K562 (cell line): ENCODE data around the gene SCMH1. TPM values are rescaled to one million over a fixed set of nuclear protein-coding genes. Genes with fewer than 3 reads are reported as not detected.

Experiments
- ATAC-seq: fragments of 200-7000 bp; cut with Tn5 transposase; 3 replicates; pipeline ENCODE4 v1.9.1; 2020; ENCODE audit warnings: moderate library complexity
- BruUV-seq: library from RNA; stranded (reverse); fragments of 400-500 nt; replicated peaks from 2 replicates; lab custom pipeline; 2021; lab: Mats Ljungman, UMichigan
- CTCF ChIA-PET: fragments of 300-600 bp; formaldehyde crosslinking; extraction: SDS; loops from one replicate; lab custom pipeline; 2021; ENCODE audit warnings: low intra/inter-chr PET ratio; lab: Yijun Ruan, JAX
- POLR2A ChIA-PET: fragments of 300-600, 350-650 bp; sonication (Branson Sonifier 250); formaldehyde crosslinking; extraction: SDS; loops from one replicate; lab custom pipeline; 2021; ENCODE audit warnings: antibody characterized with exemption, inconsistent platforms; lab: Yijun Ruan, JAX
- DNase-seq, 4 experiments: peaks; one replicate each; pipeline versions ENCODE4 v3.0.0 to v3.0.0-alpha.2; 2011 to 2018; ENCODE audit warnings: low spot score in 3 of 4, mixed read lengths in 3 of 4; ENCODE audit errors: extremely low read depth in 1 of 4
- FAIRE-seq: peaks from 2 replicates; lab custom pipeline; 2011; peaks lifted over from hg19 to GRCh38; lab: Jason Lieb, UNC
- H2AFZ ChIP-seq: 2 replicates; pipeline ENCODE4 v1.6.0; 2011; ENCODE audit warnings: low read depth, low read length, control low read depth, inconsistent platforms
- H3K27ac ChIP-seq: fragments of 200-600 bp; 3 replicates; pipeline ENCODE4 v1.8.0; 2011; ENCODE audit warnings: low read depth, mild to moderate bottlenecking, control low read depth, inconsistent platforms, low read length, moderate library complexity, mixed read lengths; ENCODE audit errors: extremely low read depth
- H3K27me3 ChIP-seq, 2 experiments: fragments of 300-600 bp in 1 of 2; 2 replicates in 1 of 2; 3 replicates in 1 of 2; pipeline versions ENCODE4 v1.6.0 to v1.8.0; 2011; ENCODE audit warnings: inconsistent platforms in 2 of 2, low read length in 2 of 2, mild to moderate bottlenecking in 1 of 2, mixed read lengths in 1 of 2, moderate library complexity in 1 of 2; ENCODE audit not compliant: control insufficient read depth in 2 of 2, insufficient read depth in 2 of 2
- H3K36me3 ChIP-seq: fragments of 300-600 bp; 3 replicates; pipeline ENCODE4 v1.8.0; 2011; ENCODE audit warnings: mild to moderate bottlenecking, low read length, inconsistent platforms; ENCODE audit not compliant: control insufficient read depth, insufficient read depth
- H3K4me1 ChIP-seq, 2 experiments: fragments of 200-600 bp in 1 of 2; replicated peaks in 1 of 2; 2 replicates in 1 of 2; 3 replicates in 1 of 2; pipeline versions ENCODE4 v1.5.1 to v1.8.0; 2011; ENCODE audit warnings: inconsistent platforms in 2 of 2, low read length in 2 of 2, mild to moderate bottlenecking in 1 of 2, mixed read lengths in 1 of 2, moderate library complexity in 1 of 2; ENCODE audit not compliant: control insufficient read depth in 2 of 2, insufficient read depth in 2 of 2
- H3K4me2 ChIP-seq: 2 replicates; pipeline ENCODE4 v1.6.1; 2011; ENCODE audit warnings: low read length, control low read depth, inconsistent platforms, mixed read lengths; ENCODE audit not compliant: insufficient read depth
- H3K4me3 ChIP-seq: fragments of 200-600 bp; sonication (generic), shearing (Covaris generic); 2 replicates; pipeline ENCODE4 v1.5.1; 2016; ENCODE audit warnings: control low read depth, inconsistent platforms
- H3K79me2 ChIP-seq: fragments of 200-600 bp; 3 replicates; pipeline ENCODE4 v1.8.0; 2011; ENCODE audit warnings: low read length, inconsistent platforms; ENCODE audit not compliant: control insufficient read depth, insufficient read depth
- H3K9ac ChIP-seq, 2 experiments: 2 replicates each; pipeline versions ENCODE4 v1.6.0 to v1.6.1; 2011; ENCODE audit warnings: low read depth in 2 of 2, low read length in 2 of 2, control low read depth in 1 of 2, inconsistent platforms in 1 of 2, mild to moderate bottlenecking in 1 of 2, mixed read lengths in 1 of 2; ENCODE audit not compliant: insufficient read depth in 1 of 2
- H3K9me1 ChIP-seq: one replicate; pipeline ENCODE4 v1.6.0; 2011; ENCODE audit warnings: inconsistent platforms, mild to moderate bottlenecking, low read length, moderate library complexity; ENCODE audit not compliant: control insufficient read depth, insufficient read depth
- H3K9me3 ChIP-seq: replicated peaks from 2 replicates; pipeline ENCODE4 v1.5.1; 2011; ENCODE audit warnings: low read depth, low read length, inconsistent platforms; ENCODE audit not compliant: control insufficient read depth, insufficient read depth
- H4K20me1 ChIP-seq: replicated peaks from 2 replicates; pipeline ENCODE4 v1.6.1; 2011; ENCODE audit warnings: low read length, inconsistent platforms, mixed read lengths; ENCODE audit not compliant: control insufficient read depth, insufficient read depth
- CCNT2 ChIP-seq: IDR thresholded peaks from 2 replicates; pipeline ENCODE4 v1.6.1; 2011; ENCODE audit warnings: borderline replicate concordance, low read depth, mild to moderate bottlenecking, moderate library complexity, mixed read lengths, low read length; ENCODE audit not compliant: insufficient read length; ENCODE audit errors: extremely low read depth
- ESRRA ChIP-seq: fragments of 450-650 bp; IDR thresholded peaks from 2 replicates; pipeline ENCODE4 v1.6.1; 2014; ENCODE audit warnings: low read depth, mild to moderate bottlenecking, moderate library complexity, borderline replicate concordance
- EWSR1 ChIP-seq: fragments of 450-650 bp; IDR thresholded peaks from 2 replicates; pipeline ENCODE4 v1.6.1; 2018; ENCODE audit warnings: borderline replicate concordance, mild to moderate bottlenecking, low read depth, moderate library complexity; ENCODE audit not compliant: partially characterized antibody
- GABPB2 ChIP-seq: fragments of 250-450 bp; sonication (Bioruptor Pico); conservative IDR thresholded peaks from 2 replicates; pipeline ENCODE4 v1.5.1; 2021; ENCODE audit warnings: mild to moderate bottlenecking
- NR1H2 ChIP-seq: sonication (generic); formaldehyde crosslinking; IDR thresholded peaks from 2 replicates; pipeline ENCODE4 v1.4.0; 2020; ENCODE audit warnings: mild to moderate bottlenecking, missing genetic modification reagents
- NR2C1 ChIP-seq, 2 experiments: fragments of 450-650 bp; IDR thresholded peaks; 2 replicates each; pipeline ENCODE4 v1.6.1; 2017; ENCODE audit warnings: mild to moderate bottlenecking in 2 of 2, antibody characterized with exemption in 1 of 2, inconsistent platforms in 1 of 2, missing compliant biosample characterization in 1 of 2, missing genetic modification characterization in 1 of 2
- SIN3A ChIP-seq, 2 experiments: fragments of 150-350 bp in 1 of 2; IDR thresholded peaks; 2 replicates each; pipeline ENCODE4 v1.6.1; 2011 to 2016; ENCODE audit warnings: borderline replicate concordance in 2 of 2, low read depth in 2 of 2, low read length in 2 of 2, mild to moderate bottlenecking in 2 of 2, moderate library complexity in 2 of 2; ENCODE audit not compliant: control insufficient read depth in 1 of 2
- SMAD2 ChIP-seq: fragments of 150-350 bp; IDR thresholded peaks from 2 replicates; pipeline ENCODE4 v1.6.1; 2014; ENCODE audit warnings: low read depth, mild to moderate bottlenecking, low read length
- SPI1 ChIP-seq: IDR thresholded peaks from 2 replicates; pipeline ENCODE4 v1.6.1; 2011; ENCODE audit warnings: low read depth, low read length, control low read depth, borderline replicate concordance
- SREBF1 ChIP-seq: fragments of 150-350 bp; IDR thresholded peaks from 2 replicates; pipeline ENCODE4 v1.6.1; 2014; ENCODE audit warnings: antibody characterized with exemption, low read depth, low read length, borderline replicate concordance
- ZKSCAN3 ChIP-seq: fragments of 250-450 bp; sonication (Bioruptor Pico); IDR thresholded peaks from 2 replicates; pipeline ENCODE4 v1.4.0; 2020
- WGBS: fragments of 100-300 bp; shearing (Covaris generic); methylation state at CpG from one replicate; pipeline ENCODE4 v1.1.6; 2016; ENCODE audit warnings: low coverage, mixed read lengths; ENCODE audit not compliant: insufficient coverage; ENCODE audit errors: missing lambda C conversion rate; 5-methylcytosine and 5-hydroxymethylcytosine counted together
- in situ Hi-C: fragments of 300-500 bp; cut with MboI; formaldehyde crosslinking; loops from 4 replicates; pipeline ENCODE4 v1.15.0; 2018; ENCODE audit warnings: inconsistent platforms, mixed read lengths
- intact Hi-C: fragments of 100-400 bp; cut with micrococcal nuclease; formaldehyde crosslinking; loops from 2 replicates; pipeline ENCODE4 v1.14.2; 2022
- polyA plus RNA-seq, 8 experiments: library from polyadenylated mRNA; depleted of rRNA in 4 of 8; stranded (reverse) in 5 of 8; unstranded in 3 of 8; fragments of >200 nt; fragmentation: Nextera tagmentation in 2 of 8; fragmentation: Illumina TruSeq in 1 of 8; extraction: Ambion mirVana in 2 of 8; extraction: Trizol in 1 of 8; gene quantifications; 2 replicates each; pipeline versions ENCODE4 v1.2.1 to v1.2.3, GENCODE V29; 2011 to 2014; ENCODE audit warnings: inconsistent platforms in 1 of 8, missing spikeins in 1 of 8
- total RNA-seq, 7 experiments: library from RNA; depleted of rRNA in 6 of 7; stranded (reverse); fragments of >200 nt in 6 of 7; fragmentation: Illumina TruSeq in 2 of 7; extraction: Trizol in 2 of 7; gene quantifications; 2 replicates each; pipeline versions ENCODE4 v1.2.1 to v1.2.3, GENCODE V29; 2011 to 2021; ENCODE audit warnings: low replicate concordance in 1 of 7
- TF ChIP-seq, protein P1 (sequence below): fragments of 450-650 bp; IDR thresholded peaks from 2 replicates; pipeline ENCODE4 v1.6.1; 2016; ENCODE audit warnings: mild to moderate bottlenecking
- TF ChIP-seq, protein P2 (sequence below): fragments of 150-350 bp; IDR thresholded peaks from 2 replicates; pipeline ENCODE4 v1.6.1; 2014; ENCODE audit warnings: low read depth, mild to moderate bottlenecking, low read length, borderline replicate concordance
- TF ChIP-seq, protein P3 (sequence below), 2 experiments: fragments of 250-450 bp in 1 of 2; fragments of 450-650 bp in 1 of 2; sonication (Bioruptor Pico) in 1 of 2; IDR thresholded peaks; 2 replicates each; pipeline versions ENCODE4 v1.6.1 to v1.8.0; 2016 to 2021; ENCODE audit warnings: mild to moderate bottlenecking in 2 of 2, moderate library complexity in 2 of 2, missing compliant biosample characterization in 1 of 2, missing genetic modification characterization in 1 of 2

Gene SCMH1
- total and polyA plus RNA-seq, 9 of the 15 experiments (the other 6 are each of a cell fraction or from before 2014, with no cell fraction given): 8.5 to 37.0 (median 26.8) TPM

DNA sequence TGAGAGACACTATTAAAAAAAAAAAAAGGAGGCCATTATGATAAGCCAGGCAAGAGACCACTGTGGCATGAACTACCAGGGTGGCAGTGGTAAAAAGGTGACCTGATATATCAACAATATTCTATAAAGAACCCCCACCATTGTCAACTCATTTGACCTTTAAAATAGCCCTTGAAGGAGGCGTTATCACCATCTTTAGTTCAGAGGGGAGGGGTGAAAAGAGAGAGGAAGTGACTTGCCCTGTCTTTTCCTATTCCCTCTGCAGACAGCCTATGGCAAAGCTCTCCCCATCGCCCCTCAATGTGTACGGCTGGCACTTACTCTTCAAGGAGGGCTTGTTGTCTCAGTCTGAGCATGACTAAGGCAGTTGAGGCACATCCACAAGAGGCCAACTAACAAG, 208.8 kb downstream of the SCMH1 start:
- no peak overlapping the region for H2AFZ ChIP-seq
- 66% methylated on average over 3 of the region's 3 CpGs for WGBS
- peaks cover 2 to 3% of the 10 kb centered on the region in 2 experiments; a peak in 2 of 5 replicates for H3K4me1 ChIP-seq
- H3K27me3 ChIP-seq: no peaks in the 10 kb centered on the region
- no peaks in the 10 kb centered on the region for H4K20me1 ChIP-seq
- ChIA-PET CTCF (no interaction called here), POLR2A (interaction anchor here (0.7 kb wide), 1 partner anchor 433 kb away, joined by 3 read pairs; no protein-coding TSS in a partner anchor)
- H3K36me3 ChIP-seq: peaks cover 73% of the 10 kb centered on the region
- H3K9me1 ChIP-seq: no peaks in the 10 kb centered on the region
- in situ Hi-C loops: no loop called here
- BruUV-seq: no TSS peak
- no peak overlapping the region for H3K27ac ChIP-seq
- no peaks in the 10 kb centered on the region for H3K79me2 ChIP-seq
- H3K4me2 ChIP-seq: no peak overlapping the region
- DNase-seq: no peak
- peak; percentile 64 for ATAC-seq
- H3K4me3 ChIP-seq: no peak overlapping the region
- H3K9me3 ChIP-seq: peaks cover 3% of the 10 kb centered on the region
- TF ChIP-seq SMAD2 (no peak), CCNT2 (no peak), ESRRA (peak; percentile 77), GABPB2 (CRISPR knock-in tag) (no peak), NR2C1 (IDR thresholded peaks at IDR 0.05) (no peak), NR2C1 (tag; IDR thresholded peaks at IDR 0.05) (peak; percentile 39; the same call in 1 of the 2 replicates), EWSR1 (no peak), ZKSCAN3 (CRISPR knock-in tag) (no peak), NR1H2 (CRISPR knock-in tag) (no peak), SREBF1 (no peak), SIN3A (IDR thresholded peaks at IDR 0.05; ENCODE audit: borderline replicate concordance in 2 of 2, control insufficient read depth in 1 of 2, low read depth in 2 of 2, low read length in 2 of 2) (no peak), SPI1 (peak; percentile 91)
- TF ChIP-seq, protein P1, sequence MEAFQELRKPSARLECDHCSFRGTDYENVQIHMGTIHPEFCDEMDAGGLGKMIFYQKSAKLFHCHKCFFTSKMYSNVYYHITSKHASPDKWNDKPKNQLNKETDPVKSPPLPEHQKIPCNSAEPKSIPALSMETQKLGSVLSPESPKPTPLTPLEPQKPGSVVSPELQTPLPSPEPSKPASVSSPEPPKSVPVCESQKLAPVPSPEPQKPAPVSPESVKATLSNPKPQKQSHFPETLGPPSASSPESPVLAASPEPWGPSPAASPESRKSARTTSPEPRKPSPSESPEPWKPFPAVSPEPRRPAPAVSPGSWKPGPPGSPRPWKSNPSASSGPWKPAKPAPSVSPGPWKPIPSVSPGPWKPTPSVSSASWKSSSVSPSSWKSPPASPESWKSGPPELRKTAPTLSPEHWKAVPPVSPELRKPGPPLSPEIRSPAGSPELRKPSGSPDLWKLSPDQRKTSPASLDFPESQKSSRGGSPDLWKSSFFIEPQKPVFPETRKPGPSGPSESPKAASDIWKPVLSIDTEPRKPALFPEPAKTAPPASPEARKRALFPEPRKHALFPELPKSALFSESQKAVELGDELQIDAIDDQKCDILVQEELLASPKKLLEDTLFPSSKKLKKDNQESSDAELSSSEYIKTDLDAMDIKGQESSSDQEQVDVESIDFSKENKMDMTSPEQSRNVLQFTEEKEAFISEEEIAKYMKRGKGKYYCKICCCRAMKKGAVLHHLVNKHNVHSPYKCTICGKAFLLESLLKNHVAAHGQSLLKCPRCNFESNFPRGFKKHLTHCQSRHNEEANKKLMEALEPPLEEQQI: no peak
- TF ChIP-seq, protein P2, sequence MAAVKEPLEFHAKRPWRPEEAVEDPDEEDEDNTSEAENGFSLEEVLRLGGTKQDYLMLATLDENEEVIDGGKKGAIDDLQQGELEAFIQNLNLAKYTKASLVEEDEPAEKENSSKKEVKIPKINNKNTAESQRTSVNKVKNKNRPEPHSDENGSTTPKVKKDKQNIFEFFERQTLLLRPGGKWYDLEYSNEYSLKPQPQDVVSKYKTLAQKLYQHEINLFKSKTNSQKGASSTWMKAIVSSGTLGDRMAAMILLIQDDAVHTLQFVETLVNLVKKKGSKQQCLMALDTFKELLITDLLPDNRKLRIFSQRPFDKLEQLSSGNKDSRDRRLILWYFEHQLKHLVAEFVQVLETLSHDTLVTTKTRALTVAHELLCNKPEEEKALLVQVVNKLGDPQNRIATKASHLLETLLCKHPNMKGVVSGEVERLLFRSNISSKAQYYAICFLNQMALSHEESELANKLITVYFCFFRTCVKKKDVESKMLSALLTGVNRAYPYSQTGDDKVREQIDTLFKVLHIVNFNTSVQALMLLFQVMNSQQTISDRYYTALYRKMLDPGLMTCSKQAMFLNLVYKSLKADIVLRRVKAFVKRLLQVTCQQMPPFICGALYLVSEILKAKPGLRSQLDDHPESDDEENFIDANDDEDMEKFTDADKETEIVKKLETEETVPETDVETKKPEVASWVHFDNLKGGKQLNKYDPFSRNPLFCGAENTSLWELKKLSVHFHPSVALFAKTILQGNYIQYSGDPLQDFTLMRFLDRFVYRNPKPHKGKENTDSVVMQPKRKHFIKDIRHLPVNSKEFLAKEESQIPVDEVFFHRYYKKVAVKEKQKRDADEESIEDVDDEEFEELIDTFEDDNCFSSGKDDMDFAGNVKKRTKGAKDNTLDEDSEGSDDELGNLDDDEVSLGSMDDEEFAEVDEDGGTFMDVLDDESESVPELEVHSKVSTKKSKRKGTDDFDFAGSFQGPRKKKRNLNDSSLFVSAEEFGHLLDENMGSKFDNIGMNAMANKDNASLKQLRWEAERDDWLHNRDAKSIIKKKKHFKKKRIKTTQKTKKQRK: no peak
- TF ChIP-seq, protein P3, sequence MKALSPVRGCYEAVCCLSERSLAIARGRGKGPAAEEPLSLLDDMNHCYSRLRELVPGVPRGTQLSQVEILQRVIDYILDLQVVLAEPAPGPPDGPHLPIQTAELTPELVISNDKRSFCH (CRISPR knock-in tag; IDR thresholded peaks at IDR 0.05): no peak
- TF ChIP-seq, protein P3 (tag; IDR thresholded peaks at IDR 0.05): peak; percentile 87
- FAIRE-seq: peak; percentile 37
- intact Hi-C loops: loop anchor here (10.0 kb wide), 1 partner anchor 392 kb away; no protein-coding TSS in a partner anchor
- no peak overlapping the region for H3K9ac ChIP-seq
